Cardiac muscle cell (in vitro differentiated cells and primary cell): ENCODE data around the gene PDSS2. TPM values are rescaled to one million over a fixed set of nuclear protein-coding genes. Genes with fewer than 3 reads are reported as not detected.
A peak's percentile ranks its signal among the peaks of the same experiment; 100 is the strongest.

Experiments
- DNase-seq, 2 donors: peaks; one replicate each; pipeline versions ENCODE4 v3.0.0 to v3.0.0-alpha.2; 2010 to 2017; ENCODE audit warnings: low read depth in 1 of 2, low spot score in 1 of 2
- H3K27ac ChIP-seq: fragments of 200-600 bp; sonication (generic); 2 replicates; pipeline ENCODE4 v1.5.1; 2016
- H3K27me3 ChIP-seq: fragments of 200-600 bp; sonication (generic); 2 replicates; pipeline ENCODE4 v1.6.0; 2016; ENCODE audit warnings: control low read depth
- H3K36me3 ChIP-seq: fragments of 200-600 bp; sonication (generic); 2 replicates; pipeline ENCODE4 v1.5.1; 2016; ENCODE audit warnings: control low read depth
- H3K4me1 ChIP-seq: fragments of 200-600 bp; sonication (generic); 2 replicates; pipeline ENCODE4 v1.8.1; 2017; ENCODE audit warnings: low read depth, mild to moderate bottlenecking, mixed run types
- H3K4me3 ChIP-seq: fragments of 200-600 bp; sonication (generic); 2 replicates; pipeline ENCODE4 v1.5.1; 2016; ENCODE audit warnings: mild to moderate bottlenecking
- H3K9me3 ChIP-seq: fragments of 200-600 bp; sonication (generic); 2 replicates; pipeline ENCODE4 v1.5.1; 2017; ENCODE audit warnings: low read depth, mild to moderate bottlenecking, control low read depth
- CTCF ChIP-seq: IDR thresholded peaks from 2 replicates; pipeline ENCODE4 v1.5.1; 2012; ENCODE audit warnings: low read depth, mild to moderate bottlenecking, low read length
- polyA plus RNA-seq: library from polyadenylated mRNA; unstranded; fragments of >200 nt; fragmentation: Nextera tagmentation; extraction: Ambion mirVana; gene quantifications from 2 replicates; pipeline ENCODE4 v1.2.1, GENCODE V29; 2016
- total RNA-seq: library from RNA; depleted of rRNA; stranded (reverse); fragments of >200 nt; gene quantifications from 2 replicates; pipeline ENCODE4 v1.2.3, GENCODE V29; 2016

PDSS2 gene
- total and polyA plus RNA-seq, 2 experiments from 2014 or later = 12.3 to 19.4 TPM

- TF ChIP-seq CTCF = no peak
- Histone ChIP-seq H3K9me3 (no peaks in the 10 kb centered on the region), H3K4me1 (no peaks in the 10 kb centered on the region), H3K36me3 (no peaks in the 10 kb centered on the region), H3K27ac (no peak overlapping the region), H3K27me3 (no peaks in the 10 kb centered on the region), H3K4me3 (no peak overlapping the region)
- DNase-seq = no peak
Measured at GRCh38 chr6:107348224-107348623, 111.1 kb downstream of the PDSS2 start.

GRCh38 chr6:107345393-107345792 lies 114.0 kb downstream of the PDSS2 start:
- no peaks in the 10 kb centered on the region for H3K9me3 ChIP-seq
- H3K4me3 ChIP-seq = no peak overlapping the region
- TF ChIP-seq CTCF = no peak
- H3K36me3 ChIP-seq = no peaks in the 10 kb centered on the region
- H3K27me3 ChIP-seq = no peaks in the 10 kb centered on the region
- peak in 1 of 2 donors; percentile 9 for DNase-seq
- H3K4me1 ChIP-seq = no peaks in the 10 kb centered on the region
- H3K27ac ChIP-seq = no peak overlapping the region

GRCh38 chr6:107344981-107345380 lies 114.4 kb downstream of the PDSS2 start:
- H3K27me3 ChIP-seq = no peaks in the 10 kb centered on the region
- H3K9me3 ChIP-seq = no peaks in the 10 kb centered on the region
- no peak overlapping the region for H3K27ac ChIP-seq
- H3K36me3 ChIP-seq = no peaks in the 10 kb centered on the region
- DNase-seq = no peak
- TF ChIP-seq CTCF = no peak
- no peak overlapping the region for H3K4me3 ChIP-seq
- no peaks in the 10 kb centered on the region for H3K4me1 ChIP-seq

GRCh38 chr6:107344383-107344782 lies 115.0 kb downstream of the PDSS2 start:
- no peak for TF ChIP-seq CTCF
- H3K27me3 ChIP-seq = no peaks in the 10 kb centered on the region
- H3K4me1 ChIP-seq = no peaks in the 10 kb centered on the region
- H3K4me3 ChIP-seq = no peak overlapping the region
- H3K9me3 ChIP-seq = no peaks in the 10 kb centered on the region
- DNase-seq = no peak
- no peaks in the 10 kb centered on the region for H3K36me3 ChIP-seq
- no peak overlapping the region for H3K27ac ChIP-seq

GRCh38 chr6:107342144-107342543 lies 117.2 kb downstream of the PDSS2 start:
- H3K27me3 ChIP-seq = no peaks in the 10 kb centered on the region
- H3K36me3 ChIP-seq = no peaks in the 10 kb centered on the region
- no peak overlapping the region for H3K27ac ChIP-seq
- no peaks in the 10 kb centered on the region for H3K4me1 ChIP-seq
- no peak overlapping the region for H3K4me3 ChIP-seq
- no peaks in the 10 kb centered on the region for H3K9me3 ChIP-seq
- no peak for DNase-seq
- TF ChIP-seq CTCF = no peak

GRCh38 chr6:107340881-107341280 lies 118.5 kb downstream of the PDSS2 start:
- no peak for DNase-seq
- H3K27ac ChIP-seq = no peak overlapping the region
- no peak overlapping the region for H3K4me3 ChIP-seq
- no peaks in the 10 kb centered on the region for H3K27me3 ChIP-seq
- no peaks in the 10 kb centered on the region for H3K4me1 ChIP-seq
- TF ChIP-seq CTCF = no peak
- H3K9me3 ChIP-seq = no peaks in the 10 kb centered on the region
- H3K36me3 ChIP-seq = no peaks in the 10 kb centered on the region
